WTC11 (cell line): ENCODE measurements around the gene PRXL2B.

Source experiments
- CTCF ChIP-seq: fragments of 200-600 bp; IDR thresholded peaks from 2 replicates; pipeline ENCODE4 v1.8.0; 2022; ENCODE audit warnings: antibody characterized with exemption
- MYBL2 ChIP-seq: sonication (generic); formaldehyde crosslinking; IDR thresholded peaks from 2 replicates; pipeline ENCODE4 v1.8.1; 2023; ENCODE audit warnings: mild to moderate bottlenecking, moderate library complexity, missing genetic modification reagents
- SMAD3 ChIP-seq: sonication (generic); formaldehyde crosslinking; IDR thresholded peaks from 2 replicates; pipeline ENCODE4 v1.8.0; 2022; ENCODE audit warnings: missing genetic modification reagents, mild to moderate bottlenecking, borderline replicate concordance
- SP1 ChIP-seq: sonication (generic); formaldehyde crosslinking; conservative IDR thresholded peaks from 2 replicates; pipeline ENCODE4 v1.8.1; 2022; ENCODE audit warnings: missing genetic modification reagents
- USF2 ChIP-seq: sonication (generic); formaldehyde crosslinking; IDR thresholded peaks from 2 replicates; pipeline ENCODE4 v1.8.1; 2023; ENCODE audit warnings: mild to moderate bottlenecking, missing genetic modification reagents, moderate library complexity
- ZNF232 ChIP-seq: sonication (generic); formaldehyde crosslinking; IDR thresholded peaks from 2 replicates; pipeline ENCODE4 v1.8.0; 2022; ENCODE audit warnings: mild to moderate bottlenecking, missing genetic modification reagents
- TF ChIP-seq, protein P1 (sequence below): sonication (generic); formaldehyde crosslinking; IDR thresholded peaks from 2 replicates; pipeline ENCODE4 v1.8.0; 2022; ENCODE audit warnings: mild to moderate bottlenecking, missing genetic modification reagents

DNA sequence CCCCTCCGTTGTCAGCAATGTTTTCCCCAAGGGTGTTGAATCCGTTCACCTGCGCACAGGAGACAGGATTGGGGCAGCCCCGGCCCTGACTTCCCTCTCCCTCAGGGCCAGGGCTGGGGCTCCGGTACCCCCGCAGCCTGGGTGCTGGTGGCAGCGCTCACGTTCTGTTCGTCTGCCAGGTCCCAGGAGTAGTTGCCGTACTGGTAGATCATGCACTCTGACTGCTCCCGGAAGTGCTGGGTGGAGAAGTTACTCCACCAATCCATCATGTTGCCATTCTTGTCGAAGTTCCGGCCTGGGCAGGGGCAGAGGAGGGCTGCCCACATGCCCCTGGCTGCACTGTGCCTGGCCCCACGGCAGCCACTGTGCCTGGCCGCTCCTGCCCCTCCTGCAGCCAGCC, 6.1 kb downstream of the PRXL2B start:
- TF ChIP-seq CTCF, result no peak
- no peak for TF ChIP-seq ZNF232 (CRISPR knock-in tag)
- no peak for TF ChIP-seq SMAD3 (CRISPR knock-in tag)
- no peak for TF ChIP-seq SP1
- TF ChIP-seq, protein P1, sequence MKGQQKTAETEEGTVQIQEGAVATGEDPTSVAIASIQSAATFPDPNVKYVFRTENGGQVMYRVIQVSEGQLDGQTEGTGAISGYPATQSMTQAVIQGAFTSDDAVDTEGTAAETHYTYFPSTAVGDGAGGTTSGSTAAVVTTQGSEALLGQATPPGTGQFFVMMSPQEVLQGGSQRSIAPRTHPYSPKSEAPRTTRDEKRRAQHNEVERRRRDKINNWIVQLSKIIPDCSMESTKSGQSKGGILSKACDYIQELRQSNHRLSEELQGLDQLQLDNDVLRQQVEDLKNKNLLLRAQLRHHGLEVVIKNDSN (CRISPR knock-in tag), result no peak
- no peak for TF ChIP-seq USF2 (CRISPR knock-in tag)
- no peak for TF ChIP-seq MYBL2 (CRISPR knock-in tag)
